GM18519 (cell line): ENCODE data around the gene ZIC2.
"Not testable (repeated sequence)": the region's sequence is repeated elsewhere in the genome, so short reads cannot be mapped to it uniquely, and the experiment has no call there.

Experiments
- ATAC-seq: cut with Tn5 transposase; IDR thresholded peaks from one replicate; pipeline ENCODE4 v1.9.1; 2021; ENCODE audit warnings: mild to moderate bottlenecking, moderate library complexity; ENCODE audit not compliant: unreplicated experiment, low FRiP score

The ZIC2 gene

GRCh38 chr13:99995589-99996380, 14.2 kb downstream of the ZIC2 start:
- no peak for ATAC-seq

- no peak for ATAC-seq
Measured at GRCh38 chr13:99996381-99996973, 14.9 kb downstream of the ZIC2 start.

GRCh38 chr13:99997702-99998214, 16.2 kb downstream of the ZIC2 start:
- no peak for ATAC-seq

DNA sequence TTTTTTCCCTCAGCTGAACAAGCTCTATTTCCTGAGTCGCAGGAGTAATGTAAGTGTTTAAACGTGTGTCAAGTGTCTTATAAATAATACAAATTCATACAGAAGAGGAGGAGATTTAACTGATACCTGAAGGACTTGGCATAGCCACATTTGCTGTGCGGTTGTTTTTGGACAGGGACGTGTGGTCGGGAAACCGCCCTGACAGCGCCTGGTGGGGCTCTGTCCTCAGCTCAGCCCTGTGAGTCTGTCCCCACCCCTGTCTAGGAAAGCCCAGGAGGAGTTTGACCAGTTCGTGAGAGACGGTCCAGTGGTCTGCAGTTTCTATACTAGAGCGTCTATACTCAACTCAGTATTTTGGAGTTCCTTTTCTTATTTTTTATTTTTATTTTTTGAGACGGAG, 16.7 kb downstream of the ZIC2 start:
- ATAC-seq = no peak

DNA sequence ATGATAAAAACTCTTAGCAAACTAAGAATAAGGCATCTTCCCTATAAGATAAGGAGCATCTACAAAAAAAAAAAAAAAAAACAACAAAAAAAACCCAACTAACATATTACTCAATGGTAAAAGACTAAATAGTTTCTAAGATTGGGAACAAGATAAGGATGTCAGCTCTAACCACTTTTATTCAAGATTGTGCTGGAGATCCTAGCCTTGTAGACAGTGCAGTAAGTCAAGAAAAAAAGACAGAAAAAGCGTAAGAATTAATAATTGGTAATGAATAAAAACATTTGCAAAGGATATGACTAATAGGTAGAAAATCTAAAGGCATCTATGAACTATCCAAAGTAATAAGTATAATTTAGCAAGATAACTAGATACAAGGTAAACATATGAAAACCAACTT, 33.0 kb downstream of the ZIC2 start:
- ATAC-seq = no peak

DNA sequence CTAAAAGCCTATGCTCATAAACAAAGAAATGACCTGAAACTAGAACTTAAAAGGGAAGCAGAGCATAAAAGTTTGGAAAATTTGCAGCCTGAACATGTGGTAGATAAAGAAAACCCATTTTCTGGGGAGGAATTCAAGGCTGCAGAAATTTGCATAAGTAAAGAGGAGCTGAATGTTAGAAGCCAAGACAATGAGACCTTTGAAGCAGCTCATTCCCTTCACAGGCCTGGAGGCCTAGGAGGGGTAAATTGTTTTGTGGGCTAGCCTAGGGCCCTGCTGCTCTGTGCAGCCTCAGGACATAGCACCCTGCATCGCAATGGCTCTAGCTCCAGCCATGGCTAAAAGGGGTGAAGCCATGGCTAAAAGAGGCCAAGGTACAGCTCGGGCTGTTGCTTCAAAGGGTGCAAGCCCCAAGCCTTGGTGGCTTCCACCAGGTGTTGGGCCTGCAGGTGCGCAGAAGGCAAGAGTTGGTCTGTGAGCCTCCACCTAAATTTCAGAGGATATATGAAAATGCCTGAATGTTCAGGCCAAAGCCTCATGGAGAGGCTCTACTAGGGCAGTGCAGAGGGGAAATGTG, 38.3 kb downstream of the ZIC2 start:
- no peak for ATAC-seq

- ATAC-seq = no peak
Measured at GRCh38 chr13:100022798-100023197, 41.2 kb downstream of the ZIC2 start.

GRCh38 chr13:100024023-100024422, 42.4 kb downstream of the ZIC2 start:
- no peak for ATAC-seq

DNA sequence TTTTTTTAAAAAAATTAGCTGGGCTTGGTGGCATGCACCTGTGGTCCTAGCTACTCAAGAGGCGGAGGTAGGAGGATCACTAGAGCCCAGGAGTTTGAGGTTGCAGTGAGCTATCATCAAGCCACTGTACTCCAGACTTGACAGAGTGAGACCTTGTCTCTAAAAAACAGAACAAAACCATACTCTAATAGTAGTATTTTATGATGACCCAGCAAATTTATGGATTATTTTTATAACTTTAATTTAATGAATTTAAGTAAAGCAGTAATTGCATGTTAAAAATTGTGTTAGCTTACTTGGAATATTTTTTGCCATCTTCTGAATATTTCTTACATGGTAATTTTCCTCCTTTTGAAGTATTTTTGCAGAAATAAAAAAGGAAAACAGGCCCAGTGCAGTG, 48.3 kb downstream of the ZIC2 start:
- no peak for ATAC-seq

DNA sequence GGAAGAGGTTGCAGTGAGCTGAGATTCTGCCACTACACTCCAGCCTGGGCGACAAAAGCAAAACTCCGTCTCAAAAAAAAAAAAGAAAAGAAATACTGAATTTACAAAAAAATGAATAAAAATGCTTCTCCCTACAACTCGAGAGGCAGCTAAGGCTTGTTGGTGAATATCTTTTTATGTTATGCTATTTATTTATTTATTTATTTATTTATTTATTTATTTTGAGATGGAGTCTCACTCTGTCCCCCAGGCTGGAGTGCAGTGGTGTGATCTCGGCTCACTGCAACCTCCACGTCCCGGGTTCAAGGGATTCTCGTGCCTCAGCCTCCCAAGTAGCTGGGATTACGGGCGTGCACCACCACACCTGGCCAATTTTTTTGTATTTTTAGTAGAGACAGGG, 51.1 kb downstream of the ZIC2 start:
- not testable (repeated sequence) for ATAC-seq

DNA sequence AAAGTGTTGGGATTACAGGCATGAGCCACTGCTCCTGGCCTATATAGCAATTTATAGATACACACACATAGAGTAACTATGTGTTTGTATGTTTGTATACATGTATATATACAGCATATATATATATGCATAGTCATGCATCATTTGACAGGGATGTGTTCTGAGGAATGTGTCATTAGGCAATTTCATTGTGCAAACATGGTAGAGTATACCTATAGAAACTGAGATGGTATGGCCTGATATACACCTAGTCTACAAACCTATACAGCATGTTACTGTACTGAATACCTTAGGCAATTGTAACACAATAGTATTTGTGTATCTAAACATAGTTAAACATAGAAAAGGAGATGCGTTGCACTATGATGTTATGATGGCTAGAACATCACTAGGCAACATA, 54.4 kb downstream of the ZIC2 start:
- no peak for ATAC-seq
